ENCODE measurements around the gene NKX6-2.

DNA sequence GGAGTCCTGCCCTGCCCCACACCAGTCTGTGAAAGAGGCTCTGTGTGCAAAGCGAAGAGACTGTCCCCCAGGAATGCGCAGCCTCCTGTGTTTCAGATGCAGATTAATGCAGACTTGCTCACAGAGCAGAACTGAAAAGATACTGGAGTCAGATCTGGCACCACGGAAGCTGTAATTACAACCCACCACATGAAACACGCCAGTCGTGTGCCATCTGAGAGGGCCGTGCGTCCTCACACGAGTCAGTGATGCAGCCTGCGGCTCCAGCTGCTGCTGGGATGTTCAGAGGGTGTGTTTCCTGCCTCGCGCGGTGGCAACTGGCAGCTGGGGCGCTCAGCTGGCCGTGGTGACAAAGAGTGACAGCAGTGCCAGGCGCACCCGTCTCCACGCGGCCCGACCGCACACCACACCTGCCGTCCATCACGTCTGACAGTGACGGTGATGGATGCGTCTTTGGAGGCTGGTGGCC, 50.0 kb downstream of the NKX6-2 start:
- TF ChIP-seq CTCF (IDR thresholded peaks at IDR 0.05) (no peak), POLR2A (IDR thresholded peaks at IDR 0.05) (no peak), EP300 (IDR thresholded peaks at IDR 0.05) (no peak), POLR2AphosphoS5 (IDR thresholded peaks at IDR 0.05) (no peak)

Measured in suprapubic skin (tissue), 4 donors.